ENCODE results near the gene ZNF37A. TPM values are rescaled to one million over a fixed set of nuclear protein-coding genes. Genes with fewer than 3 reads are reported as not detected.

ZNF37A gene
- polyA plus RNA-seq, 1 of the 3 experiments (the other 2 are of a cell fraction) = 5.4 TPM

DNA sequence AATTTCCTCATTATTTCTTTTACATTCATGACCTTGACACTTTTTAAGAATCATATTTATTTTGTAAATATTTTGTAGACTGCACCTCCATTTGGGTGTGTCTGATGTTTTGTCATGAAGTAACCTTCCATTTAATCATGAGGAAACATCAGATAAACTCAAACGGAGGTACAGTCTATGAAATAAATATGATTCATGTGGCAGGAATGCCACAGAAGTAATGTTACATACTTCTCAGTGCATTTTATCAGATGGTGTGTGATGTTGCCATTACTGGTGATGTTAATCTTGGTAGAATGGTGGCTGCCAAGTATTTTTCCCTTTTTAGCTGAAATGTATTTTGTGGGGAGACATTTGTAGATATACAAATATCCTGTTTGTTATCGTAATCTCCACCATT, 64.9 kb downstream of the ZNF37A start:
- H3K9ac ChIP-seq = no peak overlapping the region
- POLR2A ChIA-PET = no interaction called here
- no peaks in the 10 kb centered on the region for H3K4me1 ChIP-seq (ENCODE audit: control insufficient read depth in 1 of 2, insufficient read depth in 2 of 2, low read depth in 1 of 2, low read length in 1 of 2)
- no peak overlapping the region for H3K4me2 ChIP-seq
- H3K9me3 ChIP-seq = no peaks in the 10 kb centered on the region; the same call in 1 of the 2 replicates
- 14% methylated on average over 2 of the region's 2 CpGs for WGBS (ENCODE audit: low lambda C conversion rate)
- TF ChIP-seq, protein P1, sequence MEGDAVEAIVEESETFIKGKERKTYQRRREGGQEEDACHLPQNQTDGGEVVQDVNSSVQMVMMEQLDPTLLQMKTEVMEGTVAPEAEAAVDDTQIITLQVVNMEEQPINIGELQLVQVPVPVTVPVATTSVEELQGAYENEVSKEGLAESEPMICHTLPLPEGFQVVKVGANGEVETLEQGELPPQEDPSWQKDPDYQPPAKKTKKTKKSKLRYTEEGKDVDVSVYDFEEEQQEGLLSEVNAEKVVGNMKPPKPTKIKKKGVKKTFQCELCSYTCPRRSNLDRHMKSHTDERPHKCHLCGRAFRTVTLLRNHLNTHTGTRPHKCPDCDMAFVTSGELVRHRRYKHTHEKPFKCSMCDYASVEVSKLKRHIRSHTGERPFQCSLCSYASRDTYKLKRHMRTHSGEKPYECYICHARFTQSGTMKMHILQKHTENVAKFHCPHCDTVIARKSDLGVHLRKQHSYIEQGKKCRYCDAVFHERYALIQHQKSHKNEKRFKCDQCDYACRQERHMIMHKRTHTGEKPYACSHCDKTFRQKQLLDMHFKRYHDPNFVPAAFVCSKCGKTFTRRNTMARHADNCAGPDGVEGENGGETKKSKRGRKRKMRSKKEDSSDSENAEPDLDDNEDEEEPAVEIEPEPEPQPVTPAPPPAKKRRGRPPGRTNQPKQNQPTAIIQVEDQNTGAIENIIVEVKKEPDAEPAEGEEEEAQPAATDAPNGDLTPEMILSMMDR (IDR thresholded peaks at IDR 0.05) = no peak
- TF ChIP-seq RAD21 (IDR thresholded peaks at IDR 0.05; ENCODE audit: low read length) = no peak
- TF ChIP-seq ELF1 (IDR thresholded peaks at IDR 0.05) = no peak
- TF ChIP-seq JUND (IDR thresholded peaks at IDR 0.05) = no peak
- TF ChIP-seq GATA2 (CRISPR knock-in tag; IDR thresholded peaks at IDR 0.05) = no peak
- TF ChIP-seq FOSL2 (IDR thresholded peaks at IDR 0.05; ENCODE audit: borderline replicate concordance, low read depth) = no peak
- TF ChIP-seq NRF1 (IDR thresholded peaks at IDR 0.05; ENCODE audit: low read depth, low read length) = no peak
- TF ChIP-seq, protein P2, sequence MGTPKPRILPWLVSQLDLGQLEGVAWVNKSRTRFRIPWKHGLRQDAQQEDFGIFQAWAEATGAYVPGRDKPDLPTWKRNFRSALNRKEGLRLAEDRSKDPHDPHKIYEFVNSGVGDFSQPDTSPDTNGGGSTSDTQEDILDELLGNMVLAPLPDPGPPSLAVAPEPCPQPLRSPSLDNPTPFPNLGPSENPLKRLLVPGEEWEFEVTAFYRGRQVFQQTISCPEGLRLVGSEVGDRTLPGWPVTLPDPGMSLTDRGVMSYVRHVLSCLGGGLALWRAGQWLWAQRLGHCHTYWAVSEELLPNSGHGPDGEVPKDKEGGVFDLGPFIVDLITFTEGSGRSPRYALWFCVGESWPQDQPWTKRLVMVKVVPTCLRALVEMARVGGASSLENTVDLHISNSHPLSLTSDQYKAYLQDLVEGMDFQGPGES (IDR thresholded peaks at IDR 0.05; ENCODE audit: low read depth, low read length) = no peak
- no peak for TF ChIP-seq RFX5 (IDR thresholded peaks at IDR 0.05; ENCODE audit: low read length)
- TF ChIP-seq, protein P3, sequence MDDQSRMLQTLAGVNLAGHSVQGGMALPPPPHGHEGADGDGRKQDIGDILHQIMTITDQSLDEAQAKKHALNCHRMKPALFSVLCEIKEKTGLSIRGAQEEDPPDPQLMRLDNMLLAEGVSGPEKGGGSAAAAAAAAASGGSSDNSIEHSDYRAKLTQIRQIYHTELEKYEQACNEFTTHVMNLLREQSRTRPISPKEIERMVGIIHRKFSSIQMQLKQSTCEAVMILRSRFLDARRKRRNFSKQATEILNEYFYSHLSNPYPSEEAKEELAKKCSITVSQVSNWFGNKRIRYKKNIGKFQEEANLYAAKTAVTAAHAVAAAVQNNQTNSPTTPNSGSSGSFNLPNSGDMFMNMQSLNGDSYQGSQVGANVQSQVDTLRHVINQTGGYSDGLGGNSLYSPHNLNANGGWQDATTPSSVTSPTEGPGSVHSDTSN (IDR thresholded peaks at IDR 0.05) = no peak
- no peak for TF ChIP-seq YY1 (IDR thresholded peaks at IDR 0.05; ENCODE audit: low read depth)
- TF ChIP-seq, protein P4, sequence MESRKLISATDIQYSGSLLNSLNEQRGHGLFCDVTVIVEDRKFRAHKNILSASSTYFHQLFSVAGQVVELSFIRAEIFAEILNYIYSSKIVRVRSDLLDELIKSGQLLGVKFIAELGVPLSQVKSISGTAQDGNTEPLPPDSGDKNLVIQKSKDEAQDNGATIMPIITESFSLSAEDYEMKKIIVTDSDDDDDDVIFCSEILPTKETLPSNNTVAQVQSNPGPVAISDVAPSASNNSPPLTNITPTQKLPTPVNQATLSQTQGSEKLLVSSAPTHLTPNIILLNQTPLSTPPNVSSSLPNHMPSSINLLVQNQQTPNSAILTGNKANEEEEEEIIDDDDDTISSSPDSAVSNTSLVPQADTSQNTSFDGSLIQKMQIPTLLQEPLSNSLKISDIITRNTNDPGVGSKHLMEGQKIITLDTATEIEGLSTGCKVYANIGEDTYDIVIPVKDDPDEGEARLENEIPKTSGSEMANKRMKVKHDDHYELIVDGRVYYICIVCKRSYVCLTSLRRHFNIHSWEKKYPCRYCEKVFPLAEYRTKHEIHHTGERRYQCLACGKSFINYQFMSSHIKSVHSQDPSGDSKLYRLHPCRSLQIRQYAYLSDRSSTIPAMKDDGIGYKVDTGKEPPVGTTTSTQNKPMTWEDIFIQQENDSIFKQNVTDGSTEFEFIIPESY (IDR thresholded peaks at IDR 0.05; ENCODE audit: borderline replicate concordance, low read depth) = no peak
- TF ChIP-seq TAF1 (IDR thresholded peaks at IDR 0.05; ENCODE audit: borderline replicate concordance, low read depth, low read length) = no peak
- no peak for TF ChIP-seq TEAD4 (IDR thresholded peaks at IDR 0.05; ENCODE audit: borderline replicate concordance, insufficient read depth)
- no peak for TF ChIP-seq EP300 (IDR thresholded peaks at IDR 0.05; ENCODE audit: borderline replicate concordance in 1 of 2, low read depth in 1 of 2, low read length in 1 of 2)
- TF ChIP-seq, protein P5, sequence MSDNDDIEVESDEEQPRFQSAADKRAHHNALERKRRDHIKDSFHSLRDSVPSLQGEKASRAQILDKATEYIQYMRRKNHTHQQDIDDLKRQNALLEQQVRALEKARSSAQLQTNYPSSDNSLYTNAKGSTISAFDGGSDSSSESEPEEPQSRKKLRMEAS (IDR thresholded peaks at IDR 0.05; ENCODE audit: low read depth) = no peak
- TF ChIP-seq SMC3 (IDR thresholded peaks at IDR 0.05; ENCODE audit: low read depth, low read length) = no peak
- H3K36me3 ChIP-seq (replicated peaks in 1 of 2; ENCODE audit: control insufficient read depth in 1 of 2, insufficient read depth in 2 of 2, low read length in 1 of 2) = no peaks in the 10 kb centered on the region
- no peaks in the 10 kb centered on the region for H4K20me1 ChIP-seq (ENCODE audit: insufficient read depth)
- no peak overlapping the region for H3K27ac ChIP-seq (ENCODE audit: low read depth in 2 of 2, low read length in 1 of 2)
- no peak for DNase-seq
- no peaks in the 10 kb centered on the region for H3F3A ChIP-seq (replicated peaks; ENCODE audit: insufficient read depth)
- no peaks in the 10 kb centered on the region; the same call in 1 of the 2 replicates for H3K27me3 ChIP-seq (ENCODE audit: insufficient read depth)
- CTCF ChIA-PET = no interaction called here
- H3K9me2 ChIP-seq = no peaks in the 10 kb centered on the region
- H3K4me3 ChIP-seq (ENCODE audit: low read depth in 2 of 2, low read length in 1 of 2) = no peak overlapping the region
- H3K79me2 ChIP-seq (ENCODE audit: insufficient read depth) = no peaks in the 10 kb centered on the region
- no peak overlapping the region for H2AFZ ChIP-seq (ENCODE audit: low read depth)

Data from SK-N-SH (cell line).